Measurements from ENCODE around the gene KCNAB1.

- no peak for TF ChIP-seq YY1 (IDR thresholded peaks at IDR 0.05; ENCODE audit: insufficient read depth, insufficient read length)
- TF ChIP-seq ZNF274 (IDR thresholded peaks at IDR 0.05; ENCODE audit: low read depth, low read length): no peak
Measured at GRCh38 chr3:156304406-156304805, 184.0 kb downstream of the KCNAB1 start.

Measured in NT2/D1 (cell line).